Measurements from ENCODE around the gene DNAI2.

GRCh38 chr17:74336307-74336706, 62.3 kb downstream of the DNAI2 start:
- no peak for TF ChIP-seq CTCF (conservative IDR thresholded peaks at IDR 0.05; ENCODE audit: low read length)
- TF ChIP-seq EZH2phosphoT487 (IDR thresholded peaks at IDR 0.05; ENCODE audit: borderline replicate concordance): no peak

Data from Loucy (cell line).